ENCODE results near the gene UBFD1.

GRCh38 chr16:23516366-23517137, 41.0 kb upstream of the UBFD1 start:
- TF ChIP-seq CTCF (IDR thresholded peaks at IDR 0.05) (no peak), ZFX (IDR thresholded peaks at IDR 0.05; ENCODE audit: borderline replicate concordance) (no peak)

All from 22Rv1 (cell line).